ENCODE results near the gene ACR.
"Not testable (repeated sequence)": the region's sequence is repeated elsewhere in the genome, so short reads cannot be mapped to it uniquely, and the experiment has no call there.

The ACR gene

DNA sequence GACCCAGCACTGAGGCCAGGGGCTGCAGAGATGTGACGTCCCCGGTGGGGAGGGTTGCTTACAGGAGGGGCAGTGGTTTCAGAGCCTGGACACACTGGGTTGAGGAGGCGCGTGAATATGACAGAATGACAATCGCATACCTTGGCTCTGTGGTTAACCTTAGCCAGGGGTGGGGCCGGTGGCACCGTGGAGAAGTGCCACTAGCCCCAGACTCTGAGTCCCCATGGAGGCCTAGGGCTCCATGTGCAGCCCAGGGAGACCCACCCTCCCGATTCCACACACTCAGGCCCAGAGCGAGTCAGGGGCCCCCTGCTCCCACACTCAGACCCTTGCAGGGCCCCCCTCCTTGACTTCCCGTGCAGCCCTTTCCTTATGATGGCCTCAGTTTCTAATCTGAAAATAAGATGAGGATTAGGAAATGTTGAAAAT lies 3.6 kb upstream of the ACR start:
- no peak for DNase-seq

DNA sequence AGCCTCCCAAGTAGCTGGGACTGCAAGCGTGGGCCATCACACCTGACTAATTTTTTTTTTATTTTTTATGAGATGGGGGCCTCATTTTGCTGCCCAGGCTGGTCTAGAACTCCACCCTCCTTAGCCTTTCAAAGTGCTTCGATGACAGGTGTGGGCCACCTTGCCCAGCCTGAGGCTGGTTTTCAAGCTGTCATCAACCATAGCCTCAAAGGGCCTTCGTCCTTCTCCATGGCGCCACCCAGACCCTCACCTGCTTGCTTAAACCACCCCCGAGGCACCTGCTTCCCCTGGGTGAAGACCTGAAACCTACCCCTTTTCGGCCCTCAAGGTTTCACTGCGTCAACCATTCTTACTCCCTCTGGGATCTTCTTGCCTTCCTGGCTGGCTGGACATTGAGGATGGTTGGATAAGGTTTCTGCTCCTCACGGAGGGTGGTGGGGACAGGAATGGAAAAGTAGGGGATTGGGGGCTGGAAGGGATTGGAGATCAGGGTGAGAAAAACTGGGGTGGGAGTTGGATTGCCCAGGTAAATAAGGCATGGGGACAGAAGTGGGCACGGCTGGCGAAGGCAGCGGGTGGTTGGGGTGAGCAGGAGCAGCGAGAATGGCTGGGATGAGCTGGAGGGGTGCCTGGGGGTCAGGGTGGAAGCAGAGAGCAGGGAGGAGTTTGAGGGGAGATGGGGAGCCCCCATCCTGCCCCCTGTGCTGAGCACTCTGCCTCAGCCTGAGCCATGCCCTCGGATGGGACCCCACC lies 2.8 kb upstream of the ACR start:
- DNase-seq, result no peak

DNA sequence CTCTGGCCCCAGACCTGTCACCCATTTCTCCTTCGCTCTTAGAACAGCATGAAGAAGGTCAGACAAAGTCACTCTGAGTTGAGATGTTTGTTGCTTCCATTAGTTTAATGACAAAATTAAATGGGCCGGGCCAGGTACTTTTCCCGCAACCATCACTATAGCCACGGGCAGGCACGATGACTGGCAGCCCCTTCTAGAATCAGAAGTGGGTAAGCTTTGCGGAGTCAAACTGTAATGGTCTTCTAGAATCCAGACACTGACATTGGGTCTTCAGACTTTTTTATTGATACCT lies 2.3 kb upstream of the ACR start:
- DNase-seq, result no peak

GRCh38 chr22:50738649-50739227 lies 734 bp downstream of the ACR start:
- no peak for DNase-seq

DNA sequence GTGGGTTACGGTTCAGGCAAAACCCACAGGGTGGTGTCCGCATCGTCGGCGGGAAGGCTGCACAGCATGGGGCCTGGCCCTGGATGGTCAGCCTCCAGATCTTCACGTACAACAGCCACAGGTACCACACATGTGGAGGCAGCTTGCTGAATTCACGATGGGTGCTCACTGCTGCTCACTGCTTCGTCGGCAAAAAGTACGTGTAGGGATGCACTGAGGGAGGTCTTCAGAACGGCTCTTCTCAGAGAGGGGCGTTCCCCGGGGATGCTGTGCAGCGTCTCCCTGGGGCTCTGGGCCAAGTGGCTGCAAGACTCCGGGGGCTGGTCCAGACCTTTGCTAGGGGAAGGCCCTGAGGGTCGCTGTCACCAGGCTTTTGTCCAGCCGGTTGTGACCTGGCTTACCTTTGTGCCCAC lies 1.3 kb downstream of the ACR start:
- DNase-seq, result no peak

DNA sequence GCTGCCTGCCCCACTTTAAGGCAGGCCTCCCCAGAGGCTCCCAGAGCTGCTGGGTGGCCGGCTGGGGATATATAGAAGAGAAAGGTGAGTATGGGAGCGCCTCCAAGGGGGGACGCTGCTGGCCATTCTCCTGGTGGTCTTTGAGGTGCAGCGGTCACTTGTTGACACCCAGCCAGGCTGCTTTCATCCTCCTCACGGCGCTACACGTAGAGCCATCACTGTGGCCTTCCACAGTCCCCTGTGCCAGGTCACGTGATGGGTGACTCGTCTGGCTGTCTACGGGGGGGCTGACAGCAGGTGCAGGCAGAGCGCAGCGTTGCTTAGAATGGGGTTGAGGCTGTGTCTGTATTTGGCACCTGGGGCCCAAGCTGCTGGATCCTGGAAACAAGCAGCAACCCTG lies 1.9 kb downstream of the ACR start:
- DNase-seq, result no peak

- not testable (repeated sequence) for DNase-seq
Measured at GRCh38 chr22:50740714-50741113, 2.7 kb downstream of the ACR start.

GRCh38 chr22:50744424-50744823 lies 6.4 kb downstream of the ACR start:
- not testable (repeated sequence) for DNase-seq

DNA sequence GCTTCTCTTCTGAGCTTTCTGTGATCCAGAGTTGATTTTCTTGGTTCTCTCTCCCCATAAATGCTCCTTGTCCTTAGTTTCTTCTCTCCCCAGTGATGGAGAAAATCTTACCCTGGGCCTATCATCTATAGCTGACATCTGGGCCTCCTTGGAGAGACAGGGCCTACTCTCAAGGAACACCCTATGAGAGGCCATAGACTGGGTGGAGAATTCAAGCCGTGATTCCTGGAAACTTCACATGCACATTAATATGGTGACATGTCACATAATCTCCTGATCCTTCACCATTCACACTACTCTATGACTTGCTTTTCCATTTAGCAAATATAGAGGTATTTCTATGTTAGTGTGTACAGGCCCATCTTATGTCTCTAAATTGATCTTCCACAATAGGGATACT lies 9.5 kb downstream of the ACR start:
- DNase-seq, result not testable (repeated sequence)

GRCh38 chr22:50748630-50749029 lies 10.6 kb downstream of the ACR start:
- not testable (repeated sequence) for DNase-seq

DNA sequence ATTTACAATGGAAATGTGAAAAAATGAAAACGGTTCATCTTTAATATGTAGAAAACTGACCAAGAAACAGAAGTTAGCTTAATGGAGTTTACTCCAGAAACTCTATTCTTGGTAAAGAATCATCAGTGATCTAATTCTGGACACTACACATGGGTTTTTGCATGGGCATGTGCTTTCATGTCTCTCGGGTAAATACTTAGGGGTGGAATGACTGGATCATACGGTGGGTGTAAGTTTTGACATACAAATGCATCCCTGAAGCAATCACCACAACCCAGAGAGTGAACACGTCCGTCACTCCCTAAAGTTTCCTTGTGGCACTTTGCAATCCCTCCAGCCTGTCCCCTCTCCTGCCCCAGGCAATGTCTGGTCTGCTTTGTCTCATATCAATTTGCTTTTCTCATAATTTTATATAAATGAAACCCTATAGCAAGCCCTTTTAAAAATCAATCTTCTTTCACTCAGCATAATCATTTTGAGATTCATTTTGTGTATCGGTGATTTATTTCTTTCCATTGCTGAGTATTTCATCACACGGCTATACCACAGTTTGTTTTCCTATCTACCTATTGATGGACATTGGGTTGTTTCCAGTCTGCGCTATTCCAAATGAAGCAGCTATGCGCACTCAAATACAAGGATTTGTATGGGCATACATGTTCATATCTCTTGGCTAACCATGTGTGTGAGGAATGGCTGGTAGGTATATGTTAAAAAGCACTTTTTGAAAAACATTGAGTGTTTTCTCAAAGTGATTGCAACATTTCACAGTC lies 11.5 kb downstream of the ACR start:
- DNase-seq, result not testable (repeated sequence)

GRCh38 chr22:50755251-50755650 lies 17.2 kb downstream of the ACR start:
- not testable (repeated sequence) for DNase-seq

GRCh38 chr22:50756406-50756805 lies 18.4 kb downstream of the ACR start:
- DNase-seq, result not testable (repeated sequence)

DNA sequence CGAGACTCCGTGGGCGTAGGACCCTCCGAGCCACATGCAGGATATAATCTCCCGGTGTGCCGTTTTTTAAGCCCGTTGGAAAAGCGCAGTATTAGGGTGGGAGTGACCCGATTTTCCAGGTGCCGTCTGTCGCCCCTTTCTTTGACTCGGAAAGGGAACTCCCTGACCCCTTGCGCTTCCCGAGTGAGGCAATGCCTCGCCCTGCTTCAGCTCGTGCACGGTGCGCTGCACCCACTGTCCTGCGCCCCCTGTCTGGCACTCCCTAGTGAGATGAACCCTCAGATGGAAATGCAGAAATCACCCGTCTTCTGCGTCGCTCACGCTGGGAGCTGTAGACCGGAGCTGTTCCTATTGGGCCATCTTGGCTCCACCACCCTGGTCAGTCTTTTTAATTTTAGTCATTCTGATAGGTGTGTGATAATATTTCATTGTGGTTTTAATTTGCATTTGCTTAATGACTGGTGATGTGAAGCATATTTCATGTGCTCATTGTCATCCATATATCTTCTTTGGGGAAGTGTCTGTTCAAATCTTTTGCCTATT lies 19.0 kb downstream of the ACR start:
- peak; percentile 68 for DNase-seq

- not testable (repeated sequence) for DNase-seq
Measured at GRCh38 chr22:50759597-50760341, 21.8 kb downstream of the ACR start.

DNA sequence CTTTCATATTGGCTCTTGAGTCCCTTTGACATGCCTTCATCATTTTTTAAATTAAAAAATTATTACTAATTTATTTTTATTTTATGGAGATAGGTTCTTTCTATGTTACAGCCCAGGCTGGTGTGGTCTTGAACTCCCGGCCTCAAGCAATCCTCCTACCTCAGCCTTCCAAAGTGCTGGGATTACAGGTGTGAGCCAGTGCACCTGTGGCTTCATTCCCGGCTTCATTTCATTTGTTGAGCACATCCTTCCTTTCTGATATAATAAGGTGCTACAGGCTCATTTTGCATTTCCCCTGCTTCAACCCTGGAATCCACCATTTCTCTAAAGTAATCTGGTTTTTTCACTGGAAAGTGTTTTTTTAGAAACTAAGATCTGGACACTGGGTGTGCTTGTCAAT lies 23.8 kb downstream of the ACR start:
- not testable (repeated sequence) for DNase-seq

DNA sequence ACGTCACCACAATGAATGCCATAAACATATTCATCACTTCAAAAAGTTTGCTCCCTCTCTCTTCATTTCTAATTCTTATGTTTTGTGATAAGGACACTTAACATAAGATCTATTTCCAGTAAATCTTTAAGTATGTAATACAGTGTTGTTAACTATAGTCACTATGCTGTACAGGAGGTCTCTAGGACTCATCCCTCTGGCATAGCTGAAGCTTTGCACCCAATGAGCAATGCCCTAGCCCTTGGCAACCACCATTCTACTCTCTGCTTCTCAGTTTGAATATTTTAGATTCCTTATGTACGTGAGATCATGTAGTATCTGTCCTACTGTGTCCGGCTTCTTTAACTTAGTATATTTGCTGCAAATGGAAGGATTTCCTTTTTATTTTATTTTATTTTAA lies 26.3 kb downstream of the ACR start:
- not testable (repeated sequence) for DNase-seq

GRCh38 chr22:50775132-50775531 lies 37.1 kb downstream of the ACR start:
- DNase-seq, result peak; percentile 32

GRCh38 chr22:50777631-50778030 lies 39.6 kb downstream of the ACR start:
- DNase-seq, result not testable (repeated sequence)

DNA sequence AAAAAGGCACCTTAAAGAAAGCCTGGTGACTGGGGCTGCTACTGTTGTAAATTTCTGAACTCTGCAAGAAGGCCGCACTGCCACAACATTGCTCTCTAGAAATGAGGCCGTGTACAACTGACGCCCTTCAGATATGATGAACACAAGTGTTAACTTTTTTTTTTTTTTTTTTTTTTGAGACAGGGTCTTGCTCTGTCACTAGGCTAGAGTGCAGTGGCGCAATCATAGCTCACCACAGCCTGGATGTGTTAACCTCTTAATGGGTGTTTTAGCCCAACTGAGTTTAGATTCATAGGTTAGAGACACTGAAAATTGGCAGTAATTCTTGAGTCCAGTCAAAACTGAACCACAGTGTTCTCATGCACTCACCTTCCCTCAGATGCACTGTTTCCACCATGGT lies 42.2 kb downstream of the ACR start:
- not testable (repeated sequence) for DNase-seq

- DNase-seq, result not testable (repeated sequence)
Measured at GRCh38 chr22:50782253-50782652, 44.2 kb downstream of the ACR start.

DNA sequence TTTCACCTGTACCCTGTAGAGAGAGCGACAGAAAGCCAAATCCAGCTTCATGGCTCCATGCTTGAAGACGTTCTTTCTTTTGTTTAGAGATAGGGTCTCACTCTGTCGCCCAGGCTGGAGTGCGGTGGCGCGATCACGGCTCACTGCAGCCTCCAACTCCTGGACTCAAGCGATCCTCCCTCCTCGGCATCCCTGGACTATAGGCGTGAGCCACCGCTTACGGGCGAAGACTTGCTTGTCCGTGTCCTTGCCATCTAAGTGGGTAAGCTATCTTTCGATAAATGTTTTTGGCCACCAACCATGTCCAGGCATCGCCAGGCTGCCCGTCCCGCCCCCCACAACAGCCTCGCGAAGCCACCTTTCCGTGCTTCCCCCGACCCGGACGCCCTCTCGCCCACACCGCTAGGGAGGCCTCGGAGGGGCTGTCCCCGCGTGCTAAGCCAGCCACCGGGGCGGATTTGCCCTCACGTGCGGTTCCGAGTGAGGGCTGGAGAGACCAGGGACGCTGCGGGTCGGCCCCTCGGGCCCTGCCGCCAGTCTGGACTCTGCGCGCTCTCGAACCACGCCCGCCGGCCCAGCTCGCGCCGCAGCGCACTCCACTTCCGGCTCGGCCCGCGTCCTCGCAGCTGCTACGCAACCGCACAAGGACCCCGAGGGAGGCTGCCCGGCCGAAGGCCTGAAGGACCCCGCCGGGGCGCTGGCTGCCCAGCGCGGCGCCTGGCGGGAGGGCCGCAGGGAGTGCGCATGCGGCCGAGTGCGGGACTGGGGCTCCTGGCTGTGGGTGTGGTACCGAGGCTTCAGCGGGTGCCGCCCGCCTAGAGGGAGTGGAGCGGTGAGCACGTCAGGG lies 45.3 kb downstream of the ACR start, which contains the start of gene RABL2B:
TSS of gene RABL2B (minus strand) at position 604 of the 847 bp plus-strand sequence. CDS start 1,342 bp downstream, outside the sequence.
- DNase-seq, result peak; percentile 87

Measured in CD4-positive, alpha-beta T cell treated with Interleukin-17A for 4 hours (primary cell).